Stimulated activated CD4-positive, alpha-beta T cell treated with anti-CD3 and anti-CD28 coated beads, Interleukin-4, amount 100 ng/mL, for 24 hours (primary cell): ENCODE results near the gene SMYD3.
"Not testable (repeated sequence)": the region's sequence is repeated elsewhere in the genome, so short reads cannot be mapped to it uniquely, and the experiment has no call there.

Experiments
- DNase-seq: peaks from one replicate; pipeline ENCODE4 v3.0.0-alpha.2; 2020

Gene SMYD3

GRCh38 chr1:245971076-245971710 lies 535.9 kb downstream of the SMYD3 start:
- DNase-seq, result not testable (repeated sequence)

GRCh38 chr1:245969283-245969682 lies 537.8 kb downstream of the SMYD3 start:
- DNase-seq, result no peak

GRCh38 chr1:245968775-245969174 lies 538.3 kb downstream of the SMYD3 start:
- no peak for DNase-seq

GRCh38 chr1:245965398-245965797 lies 541.7 kb downstream of the SMYD3 start:
- DNase-seq, result no peak

GRCh38 chr1:245963649-245964048 lies 543.4 kb downstream of the SMYD3 start:
- DNase-seq, result no peak

GRCh38 chr1:245962453-245962852 lies 544.6 kb downstream of the SMYD3 start:
- DNase-seq, result no peak

- DNase-seq, result no peak
These were observed 545.9 kb downstream of the SMYD3 start for GRCh38 chr1:245961137-245961540.

GRCh38 chr1:245960171-245960570 lies 546.9 kb downstream of the SMYD3 start:
- DNase-seq, result no peak

- DNase-seq, result no peak
These were observed 549.1 kb downstream of the SMYD3 start for GRCh38 chr1:245958016-245958415.

GRCh38 chr1:245957427-245957826 lies 549.7 kb downstream of the SMYD3 start:
- no peak for DNase-seq

GRCh38 chr1:245956225-245956624 lies 550.9 kb downstream of the SMYD3 start:
- DNase-seq, result peak; percentile 26

- no peak for DNase-seq
These were observed 553.0 kb downstream of the SMYD3 start for GRCh38 chr1:245953876-245954660.

GRCh38 chr1:245952383-245953026 lies 554.6 kb downstream of the SMYD3 start:
- DNase-seq, result no peak

- DNase-seq, result no peak
These were observed 558.3 kb downstream of the SMYD3 start for GRCh38 chr1:245948786-245949185.

GRCh38 chr1:245946905-245947304 lies 560.2 kb downstream of the SMYD3 start:
- no peak for DNase-seq

GRCh38 chr1:245945136-245945535 lies 561.9 kb downstream of the SMYD3 start:
- DNase-seq, result not testable (repeated sequence)

GRCh38 chr1:245942856-245943255 lies 564.2 kb downstream of the SMYD3 start:
- DNase-seq, result no peak

GRCh38 chr1:245941771-245942170 lies 565.3 kb downstream of the SMYD3 start:
- DNase-seq, result not testable (repeated sequence)

GRCh38 chr1:245939756-245940345 lies 567.2 kb downstream of the SMYD3 start:
- DNase-seq, result no peak

- no peak for DNase-seq
These were observed 569.0 kb downstream of the SMYD3 start for GRCh38 chr1:245938046-245938435.

GRCh38 chr1:245937316-245938045 lies 569.6 kb downstream of the SMYD3 start:
- DNase-seq, result no peak

- DNase-seq, result no peak
These were observed 572.7 kb downstream of the SMYD3 start for GRCh38 chr1:245934409-245934808.
